ENCODE data around the gene RORB.

The RORB gene

GRCh38 chr9:74496819-74497747 is at the start of gene RORB:
TSS of gene RORB (plus strand) at chr9:74497335. CDS start at chr9:74497977, 642 bp downstream.
- no peak for DNase-seq

DNA sequence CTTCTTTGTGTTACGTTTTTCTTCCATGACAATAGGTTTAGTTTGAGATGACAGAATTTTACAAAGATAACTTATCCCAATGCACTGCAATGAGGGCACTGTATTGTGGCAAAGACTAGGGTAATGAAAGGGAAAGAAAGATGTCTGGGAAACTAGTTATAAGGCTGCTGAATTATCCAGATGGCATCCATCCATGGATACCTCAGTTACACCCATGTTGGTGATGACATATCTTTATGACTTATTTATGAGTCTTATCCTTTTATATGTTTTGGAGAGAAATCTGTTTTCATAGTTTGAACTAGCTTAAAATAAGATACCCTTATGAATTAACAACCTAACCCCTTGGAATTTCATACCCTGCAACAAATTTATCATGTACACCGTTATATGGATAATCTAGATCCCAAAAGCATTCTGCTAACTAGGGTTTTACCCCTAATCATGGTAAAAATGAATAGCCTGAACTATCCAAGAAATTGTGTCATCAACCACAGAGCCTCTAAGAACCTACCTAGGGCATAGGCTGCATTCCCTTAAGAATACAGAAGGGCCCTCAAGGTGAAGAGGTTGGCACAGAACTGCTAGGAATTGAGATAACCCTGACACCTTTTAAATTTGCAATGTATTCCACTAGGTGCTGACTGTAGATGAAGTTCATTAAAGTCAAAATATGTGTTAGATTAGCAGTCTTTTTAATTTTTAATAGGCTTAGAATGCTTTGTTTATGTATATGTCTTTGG is 49.5 kb upstream of the RORB start:
- no peak for DNase-seq

GRCh38 chr9:74449060-74449459 is 48.1 kb upstream of the RORB start:
- no peak for DNase-seq

DNA sequence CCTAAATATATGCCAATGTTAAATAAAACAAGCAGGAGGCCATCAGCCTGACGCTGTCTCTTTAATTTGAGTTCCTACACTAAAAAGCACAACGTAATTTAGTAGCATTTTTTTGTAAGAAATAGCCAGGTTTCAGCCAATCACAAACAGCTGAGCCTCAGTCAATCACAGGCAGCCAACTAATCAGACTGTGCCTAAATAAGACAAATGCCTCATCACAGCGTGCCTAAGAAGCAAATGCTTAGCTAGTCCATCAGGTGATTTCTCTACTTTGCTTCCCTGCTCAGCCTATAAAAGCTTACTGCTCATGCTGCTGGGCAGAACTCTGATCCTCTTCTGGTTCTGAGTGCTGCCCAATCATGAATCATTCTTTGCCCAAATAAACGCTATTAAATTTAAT is 38.3 kb upstream of the RORB start:
- no peak for DNase-seq

DNA sequence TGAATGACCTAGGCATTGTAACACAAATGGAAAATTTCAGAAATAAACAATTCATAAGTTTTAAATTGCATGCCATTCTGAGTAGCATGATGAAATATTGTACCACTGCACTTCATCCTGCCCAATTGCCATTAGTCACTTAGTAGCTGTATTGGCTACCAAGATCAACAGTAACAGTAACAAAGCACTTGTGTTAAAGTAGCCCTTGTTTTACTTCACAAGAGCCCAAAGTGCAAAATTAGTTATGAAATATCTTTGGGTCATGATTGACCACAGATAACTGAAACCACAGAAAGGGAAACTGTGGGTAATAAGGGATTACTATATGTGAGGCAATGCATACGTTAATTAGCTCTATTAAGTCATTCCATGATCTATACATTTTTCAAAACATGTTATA is 33.3 kb upstream of the RORB start:
- DNase-seq: no peak

DNA sequence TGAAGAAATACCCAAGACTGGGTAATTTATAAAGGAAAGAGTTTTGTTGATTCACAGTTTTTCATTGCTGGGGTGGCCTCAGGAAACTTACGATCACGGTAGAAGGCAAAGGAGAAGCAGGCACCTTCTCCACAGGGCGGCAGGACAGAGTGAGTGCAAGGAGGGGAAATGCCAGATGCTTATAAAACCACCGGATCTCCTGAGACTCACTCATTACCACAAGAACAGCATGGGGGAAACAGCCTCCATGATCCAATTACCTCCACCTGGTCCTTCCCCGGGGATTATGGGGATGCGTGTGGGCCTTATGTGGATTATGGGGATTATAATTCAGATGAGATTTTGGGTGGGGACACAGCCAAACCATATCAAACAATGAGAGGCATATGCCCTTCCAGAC is 18.5 kb upstream of the RORB start:
- DNase-seq: no peak

DNA sequence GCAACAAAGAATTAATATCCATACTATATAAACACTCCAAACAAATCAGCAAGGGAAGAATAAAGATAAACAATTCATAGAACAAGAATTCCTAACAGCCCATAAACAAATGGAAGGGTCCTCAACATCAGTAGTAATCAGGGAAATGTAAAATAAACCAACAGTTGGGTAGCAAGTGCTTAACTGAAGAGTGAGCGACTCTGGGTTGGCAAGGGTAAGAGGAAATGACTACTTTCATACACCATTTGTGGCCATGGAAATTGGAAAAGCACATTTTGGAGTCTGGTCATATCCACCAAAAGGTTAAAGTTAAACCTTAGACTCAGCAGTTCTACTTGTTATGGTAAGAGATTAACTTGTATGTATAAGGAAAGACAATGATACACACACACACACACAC is 17.4 kb upstream of the RORB start:
- DNase-seq: no peak

DNA sequence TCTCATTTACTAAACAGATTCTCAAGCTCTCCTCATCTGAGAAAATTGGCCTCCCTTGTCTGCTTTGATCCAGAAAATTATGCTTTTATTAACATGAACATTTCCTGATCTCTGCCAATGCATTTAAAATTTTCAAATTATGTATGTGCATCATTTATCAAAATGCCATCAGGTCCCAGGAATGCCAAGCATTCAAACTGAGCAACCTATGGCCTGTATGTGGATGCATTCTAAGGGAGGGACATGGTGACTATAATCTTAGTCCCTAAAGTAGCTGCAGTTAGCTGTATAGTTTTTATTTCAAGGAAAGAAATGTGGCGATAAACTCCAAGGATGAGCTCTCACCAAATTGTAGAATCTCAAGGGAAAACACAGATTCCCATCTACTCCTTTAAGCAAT is 9.7 kb upstream of the RORB start:
- DNase-seq: no peak

DNA sequence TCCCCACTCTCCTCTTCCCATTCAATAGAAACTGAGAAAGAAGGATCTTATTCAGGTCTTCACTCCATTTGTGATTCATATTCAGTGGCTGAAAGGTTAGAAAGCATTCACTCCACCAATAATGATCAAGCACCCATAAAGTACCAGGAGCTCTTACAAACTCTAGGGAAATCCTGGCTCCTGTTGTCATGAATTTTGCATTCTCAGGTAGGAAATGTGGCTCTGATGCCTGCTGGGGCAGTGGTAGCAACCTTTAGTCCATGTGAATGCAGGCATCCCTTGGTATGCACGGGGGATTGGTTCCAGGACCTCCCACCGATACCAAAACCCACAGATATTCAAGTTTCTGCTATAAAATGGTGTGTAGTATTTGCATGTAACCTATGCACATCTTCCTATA is 3.6 kb upstream of the RORB start:
- DNase-seq: no peak

GRCh38 chr9:74494490-74494889 is 2.6 kb upstream of the RORB start:
- no peak for DNase-seq

GRCh38 chr9:74496406-74496805 is 729 bp upstream of the RORB start:
- DNase-seq: no peak

DNA sequence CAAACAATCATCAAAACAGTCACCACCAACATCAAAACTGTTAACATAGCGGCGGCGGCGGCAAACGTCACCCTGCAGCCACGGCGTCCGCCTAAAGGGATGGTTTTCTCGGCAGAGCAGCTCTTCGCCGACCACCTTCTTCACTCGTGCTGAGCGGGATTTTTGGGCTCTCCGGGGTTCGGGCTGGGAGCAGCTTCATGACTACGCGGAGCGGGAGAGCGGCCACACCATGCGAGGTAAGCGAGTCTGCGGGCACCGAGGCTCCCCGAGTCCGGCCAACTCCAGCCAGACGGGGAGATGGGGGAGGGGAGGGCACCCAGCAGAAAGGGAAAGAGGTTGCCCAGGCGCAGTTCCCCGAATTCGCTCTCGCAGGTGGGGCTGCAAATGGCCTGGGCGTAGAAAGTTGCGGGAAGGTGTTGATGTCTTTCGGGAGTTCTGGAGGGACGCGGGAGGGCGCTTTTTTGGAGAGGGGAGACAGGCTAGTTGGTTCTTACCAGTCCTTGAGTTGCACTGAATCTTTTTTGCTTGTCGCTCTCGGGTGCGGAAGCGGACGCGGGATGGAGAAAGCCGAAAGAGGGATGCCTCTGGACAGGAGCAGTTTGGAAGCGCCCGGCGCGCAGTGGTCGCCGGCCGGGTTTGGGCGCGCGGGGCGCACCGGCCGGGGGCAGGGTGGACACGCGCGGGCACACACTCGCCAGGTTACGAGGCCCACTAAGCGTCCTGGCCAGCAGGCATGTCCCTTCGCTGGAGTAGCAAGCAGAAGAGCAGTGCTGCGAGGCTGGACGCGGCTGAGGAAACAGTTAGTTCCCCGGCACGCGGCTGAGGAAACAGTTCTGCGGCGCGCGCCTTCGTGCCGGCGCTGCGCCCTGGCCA is 849 bp downstream of the RORB start:
- no peak for DNase-seq

DNA sequence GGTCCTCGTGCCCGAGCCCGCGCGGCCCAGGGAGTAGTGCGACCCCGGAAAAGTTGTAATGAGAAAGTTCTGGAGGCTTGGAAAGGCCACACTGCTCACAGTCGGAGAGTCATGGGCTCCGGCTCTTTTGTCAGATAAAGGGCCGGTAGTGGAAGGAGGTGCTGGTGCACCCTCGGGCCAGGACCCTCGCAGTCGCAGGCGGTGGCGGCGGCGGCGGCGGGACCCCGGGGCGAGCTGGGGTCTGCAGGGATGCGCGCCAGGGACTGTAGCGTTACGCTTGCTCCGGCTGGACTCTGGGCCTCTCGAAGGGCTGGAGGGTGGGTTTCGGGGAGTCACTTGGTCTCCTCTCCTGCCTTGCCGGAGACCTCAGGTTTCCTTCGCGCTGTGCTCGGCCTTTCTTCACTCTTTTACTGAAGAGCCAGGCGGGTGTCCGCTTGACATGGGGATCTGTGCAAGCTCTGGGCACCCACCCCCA is 1.5 kb downstream of the RORB start:
- DNase-seq: no peak

GRCh38 chr9:74499111-74499601 is 2.0 kb downstream of the RORB start:
- no peak for DNase-seq

- no peak for DNase-seq
Observed at GRCh38 chr9:74499770-74500583, 2.8 kb downstream of the RORB start.

- no peak for DNase-seq
Observed at GRCh38 chr9:74500584-74500924, 3.4 kb downstream of the RORB start.

DNA sequence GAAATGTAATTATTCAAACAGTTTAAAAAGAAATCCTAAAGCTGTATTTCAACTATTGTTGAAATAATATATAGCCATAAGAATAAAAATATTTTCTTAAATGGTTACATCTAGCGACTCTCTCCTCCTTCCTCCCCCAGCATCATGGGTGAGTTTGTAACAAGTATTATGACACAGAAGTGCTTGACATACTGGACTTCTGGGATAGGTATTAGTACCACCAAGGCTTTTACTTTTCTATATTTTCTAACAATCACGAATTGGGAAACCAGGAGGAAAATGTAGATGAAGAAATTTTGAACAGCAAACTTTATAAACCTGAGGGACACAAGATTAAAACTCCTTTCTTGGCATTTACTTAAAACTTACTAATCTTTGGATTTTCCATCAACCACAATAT is 4.4 kb downstream of the RORB start:
- DNase-seq: no peak

- DNase-seq: no peak
Observed at GRCh38 chr9:74503219-74503618, 6.1 kb downstream of the RORB start.

DNA sequence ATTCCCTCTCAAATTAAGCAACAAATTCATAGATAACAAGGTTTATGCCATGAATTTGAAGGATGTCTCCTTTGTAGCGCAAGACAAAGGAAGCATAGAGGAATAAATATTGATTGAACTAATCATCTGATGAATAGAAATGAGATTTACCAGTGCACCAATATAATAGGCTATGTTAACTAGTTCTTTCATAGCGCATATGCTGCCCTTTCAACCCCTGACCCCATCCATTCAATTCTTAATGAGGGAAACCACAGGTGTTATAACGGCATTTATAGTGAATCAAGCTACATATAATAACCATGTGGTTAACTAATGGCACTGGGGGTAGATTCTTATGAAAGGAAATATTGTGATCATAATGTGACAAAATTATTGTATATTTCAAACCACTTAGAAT is 6.5 kb downstream of the RORB start:
- DNase-seq: no peak

DNA sequence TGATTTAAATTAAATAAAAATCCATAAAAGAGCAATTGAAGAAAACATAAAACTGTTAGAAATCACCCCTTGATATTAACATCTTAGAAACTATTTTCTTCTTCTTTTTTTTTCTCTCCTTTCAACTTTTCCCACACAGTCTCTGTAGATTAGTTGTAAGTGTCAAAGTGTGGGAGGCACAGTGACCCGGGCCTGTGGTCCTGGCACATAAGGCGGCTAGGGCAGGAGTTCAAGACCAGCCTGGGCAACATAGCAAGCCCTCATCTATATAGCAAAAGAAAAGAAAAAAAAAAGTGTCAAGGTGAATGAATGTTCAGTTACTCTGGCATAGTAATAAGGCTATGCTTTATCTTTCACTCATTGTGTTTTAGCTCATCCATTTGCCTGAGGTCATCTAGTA is 14.2 kb downstream of the RORB start:
- no peak for DNase-seq

- no peak for DNase-seq
Observed at GRCh38 chr9:74512416-74512815, 15.3 kb downstream of the RORB start.

DNA sequence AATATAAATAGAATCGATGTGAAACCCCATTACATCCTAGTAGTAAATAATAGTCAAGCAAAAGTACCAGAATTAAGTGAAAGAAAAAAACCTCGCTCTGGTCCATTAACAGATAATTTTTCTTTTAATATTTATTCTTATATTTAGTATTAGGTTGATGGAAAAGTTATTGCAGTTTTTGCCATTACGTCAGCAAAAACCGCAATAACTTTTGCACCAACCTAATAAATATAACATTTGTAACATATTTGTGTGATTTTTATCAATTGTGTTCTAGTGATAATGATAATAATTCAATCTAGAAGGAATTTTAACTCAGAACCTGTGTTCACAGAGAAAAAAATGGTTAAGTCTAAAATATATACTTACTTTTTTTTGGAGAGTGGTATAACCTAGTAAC is 16.1 kb downstream of the RORB start:
- DNase-seq: no peak
